GM13977 (cell line): ENCODE measurements around the gene UQCC2.

Experiments
- DNase-seq: peaks from one replicate; pipeline ENCODE4 v3.0.0; 2012; ENCODE audit warnings: low spot score
- in situ Hi-C: fragments of 300-500 bp; cut with MboI; formaldehyde crosslinking; loops from one replicate; pipeline ENCODE4 v1.12.0; 2022; ENCODE audit warnings: low sequenced_read_pairs, low pct_unique_long_range_greater_than_20kb, mixed read lengths, inconsistent platforms; ENCODE audit not compliant: unreplicated experiment
- TF ChIP-seq, protein P1 (sequence below): IDR thresholded peaks from 2 replicates; pipeline ENCODE4 v1.5.1; 2012; ENCODE audit warnings: mild to moderate bottlenecking, control low read depth; ENCODE audit not compliant: insufficient read depth; ENCODE audit errors: extremely low read depth, missing control alignments

The UQCC2 gene

DNA sequence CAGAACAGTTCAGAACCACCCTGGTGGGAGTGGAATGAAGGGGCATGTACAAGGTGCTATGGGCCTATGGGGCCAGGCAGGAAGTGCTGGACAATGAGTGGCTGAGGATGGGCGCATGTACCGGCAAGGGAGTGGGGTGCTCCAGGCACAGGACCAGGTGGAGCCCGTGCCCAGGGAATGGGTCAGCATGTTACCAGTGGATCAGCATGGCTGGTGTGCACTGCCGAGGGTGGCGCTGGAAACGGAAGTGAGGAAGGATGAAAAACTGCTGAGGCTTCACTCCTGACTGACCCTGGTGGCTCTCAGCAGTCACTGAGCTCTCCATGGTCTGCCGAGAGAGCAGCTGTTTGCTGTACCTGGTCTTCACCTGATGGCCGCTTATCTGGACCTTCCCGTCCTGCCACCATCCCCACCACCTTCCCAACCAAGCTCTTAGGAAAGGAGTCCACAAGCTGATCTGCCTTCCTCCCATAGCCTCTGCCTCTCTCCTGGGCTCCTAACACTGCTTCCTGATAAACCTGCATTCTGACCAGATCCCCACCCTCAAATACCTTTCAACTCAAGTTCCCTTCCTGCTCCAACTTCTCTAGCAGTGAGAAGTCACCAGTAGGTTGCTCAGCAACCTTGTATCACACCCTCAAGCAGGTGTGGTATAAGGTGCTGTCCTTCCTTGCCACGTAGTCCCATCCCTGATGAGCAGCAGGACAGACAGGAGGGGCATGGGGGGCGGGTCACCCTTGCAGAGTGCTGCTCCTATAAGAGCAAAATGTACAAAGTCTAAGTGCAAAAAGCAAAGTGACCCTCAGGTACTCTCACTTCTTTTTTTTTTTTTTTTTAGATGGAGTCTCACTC lies 7.1 kb downstream of the UQCC2 start:
- TF ChIP-seq, protein P1, sequence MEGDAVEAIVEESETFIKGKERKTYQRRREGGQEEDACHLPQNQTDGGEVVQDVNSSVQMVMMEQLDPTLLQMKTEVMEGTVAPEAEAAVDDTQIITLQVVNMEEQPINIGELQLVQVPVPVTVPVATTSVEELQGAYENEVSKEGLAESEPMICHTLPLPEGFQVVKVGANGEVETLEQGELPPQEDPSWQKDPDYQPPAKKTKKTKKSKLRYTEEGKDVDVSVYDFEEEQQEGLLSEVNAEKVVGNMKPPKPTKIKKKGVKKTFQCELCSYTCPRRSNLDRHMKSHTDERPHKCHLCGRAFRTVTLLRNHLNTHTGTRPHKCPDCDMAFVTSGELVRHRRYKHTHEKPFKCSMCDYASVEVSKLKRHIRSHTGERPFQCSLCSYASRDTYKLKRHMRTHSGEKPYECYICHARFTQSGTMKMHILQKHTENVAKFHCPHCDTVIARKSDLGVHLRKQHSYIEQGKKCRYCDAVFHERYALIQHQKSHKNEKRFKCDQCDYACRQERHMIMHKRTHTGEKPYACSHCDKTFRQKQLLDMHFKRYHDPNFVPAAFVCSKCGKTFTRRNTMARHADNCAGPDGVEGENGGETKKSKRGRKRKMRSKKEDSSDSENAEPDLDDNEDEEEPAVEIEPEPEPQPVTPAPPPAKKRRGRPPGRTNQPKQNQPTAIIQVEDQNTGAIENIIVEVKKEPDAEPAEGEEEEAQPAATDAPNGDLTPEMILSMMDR = no peak
- in situ Hi-C loops = loop anchor here (10.0 kb wide), 1 partner anchor 120 kb away; the partner anchor contains the start of gene BAK1
- no peak for DNase-seq

DNA sequence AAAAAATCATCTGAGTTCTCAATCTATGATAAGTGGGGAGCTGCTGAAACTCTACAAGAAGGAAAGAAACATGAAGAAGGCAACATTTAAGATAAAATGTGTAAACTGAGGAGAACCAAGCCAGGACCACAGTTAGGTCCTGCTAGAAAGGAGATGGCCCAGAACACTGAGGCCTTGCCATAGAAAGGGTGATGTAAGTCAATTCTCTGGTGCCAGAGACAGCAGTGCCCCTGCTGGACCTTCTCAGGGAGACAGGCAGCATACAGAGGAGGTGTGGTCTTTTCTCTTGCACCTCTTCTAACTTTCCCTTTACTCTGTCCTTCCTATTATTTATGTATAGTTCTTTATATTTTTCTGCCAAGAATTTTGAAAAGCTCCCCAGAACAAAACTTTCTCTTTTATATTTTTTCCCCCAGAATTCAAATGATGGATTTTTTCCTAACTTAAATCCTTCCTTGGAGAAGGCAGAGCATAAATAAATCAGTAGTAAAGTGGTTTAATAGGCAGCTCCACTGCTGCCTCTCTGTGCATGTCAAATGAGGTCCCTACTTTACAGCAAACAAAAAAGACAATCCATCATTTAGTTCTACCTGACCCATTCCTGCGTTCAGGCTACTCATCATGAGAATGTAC lies 9.0 kb downstream of the UQCC2 start:
- in situ Hi-C loops = loop anchor here (10.0 kb wide), 1 partner anchor 118 kb away; the partner anchor contains the start of gene BAK1
- TF ChIP-seq, protein P1 = peak; percentile 40
- no peak for DNase-seq

DNA sequence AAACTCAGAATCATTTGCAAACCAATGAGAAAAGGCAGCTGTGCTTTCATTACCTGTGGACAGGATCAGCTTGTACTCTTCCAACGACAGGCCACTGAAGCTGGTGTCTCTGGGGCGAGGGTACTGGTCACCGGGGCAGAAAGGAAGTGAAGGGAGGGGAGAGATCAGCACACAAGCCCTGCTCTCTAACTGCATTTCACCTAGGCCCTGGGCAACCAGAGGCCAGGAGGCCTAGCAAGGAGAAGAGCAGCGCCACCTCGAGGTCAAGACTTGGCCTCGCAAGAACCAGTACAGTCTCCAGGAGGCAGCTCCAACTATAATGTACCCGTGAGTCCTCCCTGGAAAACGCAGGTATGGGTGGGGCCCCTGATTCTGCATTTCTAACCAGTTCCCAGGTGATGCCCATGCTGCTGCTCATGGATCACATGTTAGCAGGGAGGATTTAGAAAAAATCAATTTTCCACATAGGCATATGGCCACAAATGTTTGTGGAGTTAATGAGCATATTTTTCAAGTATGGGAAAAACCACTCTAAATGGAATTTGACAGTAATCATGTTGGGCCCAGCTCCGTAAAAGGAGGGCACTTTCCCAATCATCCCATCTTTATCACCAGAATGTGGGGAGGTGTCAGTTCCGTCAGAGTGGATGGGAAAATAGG lies 11.0 kb downstream of the UQCC2 start:
- in situ Hi-C loops = loop anchor here (10.0 kb wide), 1 partner anchor 116 kb away; the partner anchor contains the start of gene BAK1
- TF ChIP-seq, protein P1 = peak; percentile 91
- peak; percentile 70 for DNase-seq

DNA sequence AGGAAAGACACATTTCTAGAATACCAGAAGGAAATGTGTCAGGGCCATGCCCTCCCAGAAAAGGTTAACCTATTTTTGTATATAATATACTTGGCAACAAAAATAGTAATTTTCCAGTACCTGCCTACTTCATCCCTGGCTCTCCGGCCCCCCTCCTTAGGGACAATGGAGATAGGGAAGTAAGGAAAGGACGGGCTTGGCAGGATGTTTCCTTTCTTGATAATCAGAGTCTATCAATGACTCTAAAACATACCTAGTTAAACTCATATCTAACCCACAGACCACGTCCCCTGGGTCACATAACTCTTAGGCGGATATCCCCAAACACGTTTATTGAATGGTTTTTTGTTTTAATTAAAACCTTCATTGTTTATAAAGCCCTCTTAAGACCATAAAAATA lies 11.8 kb downstream of the UQCC2 start:
- in situ Hi-C loops = loop anchor here (10.0 kb wide), 1 partner anchor 115 kb away; the partner anchor contains the start of gene BAK1
- no peak for DNase-seq

DNA sequence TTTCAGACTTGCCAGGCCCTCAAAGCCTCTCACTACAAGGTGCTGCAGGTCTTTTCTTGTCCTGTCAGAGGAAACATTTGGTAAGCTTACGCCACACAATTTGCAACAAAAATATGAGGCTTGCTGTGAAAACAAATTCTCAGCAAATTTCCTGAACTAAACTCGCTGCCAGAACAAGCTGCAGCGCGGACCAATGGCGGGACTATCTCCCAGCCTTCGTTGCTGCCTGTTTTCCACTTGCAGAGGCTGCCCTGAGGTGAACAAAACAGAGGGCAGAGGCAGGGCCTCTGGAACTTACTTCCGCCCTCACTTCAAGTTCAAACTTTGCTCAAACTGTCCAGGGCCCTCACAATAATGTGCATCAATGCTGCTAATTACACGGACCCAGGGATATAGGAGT lies 12.4 kb downstream of the UQCC2 start:
- TF ChIP-seq, protein P1 = no peak
- no peak for DNase-seq
- in situ Hi-C loops = no loop called here

More for the DNA sequence above, 11.8 kb downstream of the UQCC2 start:
- TF ChIP-seq, protein P1 = no peak

DNA sequence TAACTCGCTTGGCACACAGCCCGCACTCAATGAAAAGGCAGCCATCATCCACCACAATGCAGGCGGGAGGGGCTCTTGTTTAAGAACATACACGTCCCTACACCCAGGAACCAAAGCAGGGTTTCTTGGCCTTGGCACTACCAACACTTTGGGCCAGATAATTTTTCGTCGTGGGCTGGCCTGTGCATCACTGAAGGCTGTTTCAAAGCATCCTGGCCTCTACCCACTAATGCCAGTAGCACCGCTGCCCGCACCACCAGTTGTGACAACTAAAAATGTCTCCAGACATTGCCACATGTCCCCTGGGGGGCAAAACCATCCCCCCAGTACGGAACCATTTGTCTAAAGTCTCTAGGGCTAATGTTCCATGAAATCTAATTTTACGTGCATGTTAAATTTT lies 13.0 kb downstream of the UQCC2 start:
- no peak for DNase-seq
- in situ Hi-C loops = no loop called here
- TF ChIP-seq, protein P1 = no peak
